NT2/D1 (cell line): ENCODE measurements around the gene JAK3.

Experiments used
- DNase-seq: peaks from one replicate; pipeline ENCODE4 v3.0.0-alpha.2; 2011; ENCODE audit warnings: low read depth, low spot score
- H3K27me3 ChIP-seq: 2 replicates; pipeline ENCODE4 v1.6.0; 2011; ENCODE audit warnings: mild to moderate bottlenecking; ENCODE audit not compliant: insufficient read length, insufficient read depth
- H3K36me3 ChIP-seq: 2 replicates; pipeline ENCODE4 v1.6.1; 2011; ENCODE audit warnings: mild to moderate bottlenecking, low read length, mixed read lengths; ENCODE audit not compliant: insufficient read depth, insufficient read length
- H3K4me1 ChIP-seq: 2 replicates; pipeline ENCODE4 v1.5.1; 2011; ENCODE audit not compliant: insufficient read depth, insufficient read length
- H3K4me3 ChIP-seq: 2 replicates; pipeline ENCODE4 v1.5.1; 2011; ENCODE audit warnings: low read depth; ENCODE audit not compliant: insufficient read length
- H3K9ac ChIP-seq: 2 replicates; pipeline ENCODE4 v1.6.0; 2011; ENCODE audit warnings: low read depth; ENCODE audit not compliant: insufficient read length
- H3K9me3 ChIP-seq: 2 replicates; pipeline ENCODE4 v1.5.1; 2011; ENCODE audit warnings: mild to moderate bottlenecking, low read length; ENCODE audit not compliant: insufficient read depth
- SUZ12 ChIP-seq: IDR thresholded peaks from 2 replicates; pipeline ENCODE4 v1.6.1; 2011; ENCODE audit not compliant: insufficient read length, insufficient read depth; ENCODE audit errors: extremely low read depth
- YY1 ChIP-seq: IDR thresholded peaks from 2 replicates; pipeline ENCODE4 v1.6.1; 2011; ENCODE audit not compliant: insufficient read length, insufficient read depth
- ZNF274 ChIP-seq: IDR thresholded peaks from 2 replicates; pipeline ENCODE4 v1.6.1; 2011; ENCODE audit warnings: mild to moderate bottlenecking, low read depth, low read length

Gene JAK3

DNA sequence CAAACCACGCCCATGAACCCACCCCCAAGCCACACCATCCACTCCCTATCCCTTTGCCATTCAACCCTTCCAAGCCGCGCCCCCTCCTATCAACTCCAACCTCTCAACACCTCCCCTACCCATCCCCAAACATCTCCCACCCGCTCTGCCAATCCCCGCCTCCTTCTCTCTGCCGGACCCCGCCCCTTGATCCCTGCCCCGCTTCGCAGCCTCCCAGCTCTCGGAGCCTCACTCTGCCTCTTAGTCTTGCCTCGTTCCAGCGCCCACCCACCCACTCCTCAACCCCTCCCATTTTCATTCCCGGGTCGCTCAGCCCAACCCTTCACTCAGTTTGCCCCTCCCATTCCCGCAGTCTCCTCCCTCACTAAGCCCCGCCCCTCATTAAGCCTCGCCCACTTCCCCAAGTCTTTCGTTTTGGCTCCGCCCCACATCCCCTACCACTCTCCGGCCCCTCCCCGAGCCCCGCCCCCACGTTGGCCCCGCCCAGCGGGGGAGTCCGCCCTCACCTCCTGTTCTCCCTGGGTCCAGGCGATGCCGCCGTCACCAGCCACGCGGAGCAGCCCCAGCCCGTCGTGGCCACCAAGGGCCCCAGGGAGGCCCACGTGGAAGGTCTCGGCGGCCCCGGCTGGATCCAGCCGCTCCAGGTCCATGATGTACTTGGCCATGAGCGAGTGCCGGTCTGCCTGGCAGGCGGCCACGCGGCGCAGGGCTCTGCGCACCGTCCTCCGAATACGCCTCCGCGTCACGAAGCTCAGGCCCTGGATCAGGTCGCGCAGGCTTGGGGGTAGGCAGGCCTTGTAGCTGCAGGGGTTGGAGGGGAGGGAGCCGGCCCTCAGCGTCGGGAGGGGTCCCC lies 5.7 kb downstream of the JAK3 start:
- H3K9ac ChIP-seq = peak overlapping the region; percentile 92
- H3K27me3 ChIP-seq = peaks cover 30% of the 10 kb centered on the region
- TF ChIP-seq ZNF274 (no peak), SUZ12 (no peak), YY1 (no peak)
- peak; percentile 95 for DNase-seq
- no peaks in the 10 kb centered on the region for H3K9me3 ChIP-seq
- H3K36me3 ChIP-seq = no peaks in the 10 kb centered on the region
- peaks cover 16% of the 10 kb centered on the region for H3K4me1 ChIP-seq
- peak overlapping the region; percentile 76 for H3K4me3 ChIP-seq

DNA sequence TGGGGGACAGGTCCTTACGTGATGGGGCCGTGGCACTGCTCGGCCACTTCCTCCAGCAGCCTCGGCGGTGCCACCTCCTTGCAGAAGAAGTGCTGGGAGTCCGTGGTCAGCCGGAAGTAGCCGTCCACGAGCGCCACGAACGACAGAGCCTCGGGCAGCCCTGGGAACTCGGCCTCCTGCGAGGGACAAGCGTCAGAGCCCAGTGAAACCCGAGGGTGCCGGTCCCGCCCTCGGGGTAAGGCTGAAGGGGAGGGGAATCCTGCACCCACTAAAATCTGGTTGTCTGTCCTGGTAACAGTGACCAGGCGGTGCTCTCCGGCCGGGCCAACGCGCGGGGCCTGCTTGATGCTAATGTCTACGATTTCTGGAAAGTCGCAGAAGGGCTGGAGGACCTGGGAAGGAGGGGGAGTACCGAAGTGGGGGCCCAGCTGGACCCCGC lies 6.4 kb downstream of the JAK3 start:
- peak overlapping the region; percentile 67 for H3K4me3 ChIP-seq
- TF ChIP-seq YY1 (no peak), SUZ12 (no peak), ZNF274 (no peak)

DNA sequence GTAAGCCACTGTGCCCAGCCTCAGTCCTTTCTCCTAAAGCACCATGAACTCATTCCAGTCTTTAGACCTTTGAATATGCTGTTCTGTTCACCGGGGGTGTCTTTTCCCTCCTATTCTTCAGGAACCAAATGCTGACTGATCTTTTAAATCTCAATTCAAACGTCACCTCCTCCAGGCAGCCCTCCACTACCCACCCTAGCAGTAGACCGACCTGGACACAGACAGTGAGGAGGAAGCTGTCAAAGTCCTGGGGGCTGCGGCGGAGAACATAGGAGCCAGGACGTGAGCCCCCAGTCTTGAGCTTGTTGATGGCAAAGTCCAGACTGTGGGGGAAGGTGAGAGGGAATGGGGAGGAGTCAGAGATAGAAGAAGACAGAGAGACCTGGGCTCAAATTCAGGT lies 7.8 kb downstream of the JAK3 start:
- no peaks in the 10 kb centered on the region for H3K9me3 ChIP-seq
- peaks cover 20% of the 10 kb centered on the region for H3K4me1 ChIP-seq
- H3K27me3 ChIP-seq = peaks cover 30% of the 10 kb centered on the region
- H3K9ac ChIP-seq = no peak overlapping the region
- TF ChIP-seq SUZ12 = no peak
- no peak for TF ChIP-seq ZNF274
- TF ChIP-seq YY1 = no peak
- no peak for DNase-seq
- H3K4me3 ChIP-seq = no peak overlapping the region
- no peaks in the 10 kb centered on the region for H3K36me3 ChIP-seq

More for the DNA sequence above, 6.4 kb downstream of the JAK3 start:
- H3K4me1 ChIP-seq = peaks cover 16% of the 10 kb centered on the region
- no peak for DNase-seq
- H3K9ac ChIP-seq = peak overlapping the region; percentile 76
- H3K27me3 ChIP-seq = peaks cover 30% of the 10 kb centered on the region
- no peaks in the 10 kb centered on the region for H3K9me3 ChIP-seq
- no peaks in the 10 kb centered on the region for H3K36me3 ChIP-seq

DNA sequence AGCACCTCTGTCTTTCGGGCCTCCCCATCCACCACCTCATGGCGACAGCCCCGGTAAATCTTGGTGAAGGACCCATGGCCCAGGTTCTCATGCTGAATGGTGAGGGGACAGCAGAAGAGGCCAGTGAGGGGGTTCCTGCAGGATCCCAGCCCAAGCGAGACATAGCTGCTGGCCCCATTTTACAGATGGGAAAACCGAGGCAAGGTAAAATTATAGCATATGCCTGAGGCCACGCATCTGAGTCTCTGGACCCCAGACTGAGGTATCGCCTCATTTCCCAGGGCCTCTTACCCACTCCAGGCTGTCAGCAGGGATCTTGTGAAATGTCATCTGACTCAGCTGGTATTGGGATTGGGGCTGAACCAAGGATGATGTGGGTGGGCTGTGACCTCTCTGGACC lies 9.8 kb downstream of the JAK3 start:
- H3K36me3 ChIP-seq = no peaks in the 10 kb centered on the region
- no peak for DNase-seq
- no peaks in the 10 kb centered on the region for H3K9me3 ChIP-seq
- no peak overlapping the region for H3K4me3 ChIP-seq
- TF ChIP-seq YY1 = no peak
- no peak for TF ChIP-seq SUZ12
- no peak for TF ChIP-seq ZNF274
- peaks cover 32% of the 10 kb centered on the region for H3K27me3 ChIP-seq
- no peak overlapping the region for H3K9ac ChIP-seq
- H3K4me1 ChIP-seq = peaks cover 20% of the 10 kb centered on the region

DNA sequence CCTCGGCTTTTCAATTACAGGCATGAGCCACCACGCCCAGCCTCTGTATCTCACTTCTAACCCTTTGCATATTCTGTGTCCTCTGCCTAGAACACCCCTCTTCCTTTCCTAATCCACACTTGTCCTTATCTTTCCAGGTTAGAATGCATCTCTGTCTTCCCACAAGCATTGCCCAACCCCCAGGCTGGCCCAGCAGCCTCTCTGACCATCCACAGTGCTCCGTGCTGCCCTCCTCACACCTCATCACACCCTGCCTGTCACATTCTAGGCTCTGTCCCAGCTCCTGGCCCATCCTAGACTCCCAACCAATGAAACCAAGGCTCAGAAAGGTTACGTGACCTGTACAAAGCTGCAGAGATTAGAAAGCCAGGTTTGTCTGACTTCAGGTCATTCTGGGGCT lies 11.3 kb downstream of the JAK3 start:
- Histone ChIP-seq H3K9ac (no peak overlapping the region), H3K4me1 (peaks cover 17% of the 10 kb centered on the region), H3K4me3 (no peak overlapping the region), H3K36me3 (no peaks in the 10 kb centered on the region), H3K27me3 (peaks cover 39% of the 10 kb centered on the region), H3K9me3 (no peaks in the 10 kb centered on the region)
- TF ChIP-seq ZNF274 = no peak
- no peak for TF ChIP-seq SUZ12
- no peak for DNase-seq

DNA sequence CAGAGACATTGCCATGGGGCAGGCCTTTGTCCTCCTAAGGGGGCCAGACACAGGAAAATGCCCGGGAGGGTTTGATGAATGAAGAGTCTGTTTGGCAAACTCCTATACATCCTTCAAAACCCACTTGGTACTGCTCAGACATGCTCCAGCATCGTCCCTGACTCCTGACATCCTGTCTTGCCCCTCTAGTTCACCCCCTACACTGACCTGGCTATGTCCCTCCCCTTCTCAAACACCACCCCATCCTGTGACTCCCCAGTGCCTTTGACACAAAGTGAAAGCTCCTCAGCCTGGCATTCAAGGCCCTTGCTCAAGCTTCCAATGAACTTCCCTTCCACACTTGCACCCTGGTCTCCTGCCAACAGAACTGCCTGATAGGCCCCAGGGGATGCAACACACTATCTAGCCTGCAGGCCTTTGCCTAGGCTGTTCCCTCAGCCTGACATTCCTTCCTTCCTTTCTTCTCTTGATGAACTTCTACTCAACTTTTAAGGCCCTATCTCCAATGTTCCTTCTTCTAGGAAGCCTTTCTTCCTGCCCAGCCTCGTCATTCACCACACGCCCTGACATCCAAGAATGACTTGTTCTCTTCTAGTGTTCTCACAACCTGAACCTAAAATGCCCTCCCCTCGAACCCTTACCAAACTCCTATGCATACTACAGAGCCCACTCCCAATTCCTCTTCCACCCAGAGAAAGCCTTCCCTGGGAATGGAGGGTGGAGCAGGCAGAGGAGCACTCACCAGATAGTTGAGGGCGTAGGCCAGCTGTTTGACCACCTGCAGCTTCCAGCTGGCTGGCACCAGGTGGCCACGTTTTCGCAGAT lies 12.4 kb downstream of the JAK3 start:
- no peak for DNase-seq
- Histone ChIP-seq H3K4me1 (peaks cover 13% of the 10 kb centered on the region), H3K36me3 (no peaks in the 10 kb centered on the region), H3K9ac (no peak overlapping the region), H3K4me3 (no peak overlapping the region), H3K27me3 (peaks cover 34% of the 10 kb centered on the region), H3K9me3 (no peaks in the 10 kb centered on the region)
- TF ChIP-seq ZNF274 = no peak
